ENCODE results near the gene SLC38A3.
"Not testable (repeated sequence)": the region's sequence is repeated elsewhere in the genome, so short reads cannot be mapped to it uniquely, and the experiment has no call there.

The SLC38A3 gene

DNA sequence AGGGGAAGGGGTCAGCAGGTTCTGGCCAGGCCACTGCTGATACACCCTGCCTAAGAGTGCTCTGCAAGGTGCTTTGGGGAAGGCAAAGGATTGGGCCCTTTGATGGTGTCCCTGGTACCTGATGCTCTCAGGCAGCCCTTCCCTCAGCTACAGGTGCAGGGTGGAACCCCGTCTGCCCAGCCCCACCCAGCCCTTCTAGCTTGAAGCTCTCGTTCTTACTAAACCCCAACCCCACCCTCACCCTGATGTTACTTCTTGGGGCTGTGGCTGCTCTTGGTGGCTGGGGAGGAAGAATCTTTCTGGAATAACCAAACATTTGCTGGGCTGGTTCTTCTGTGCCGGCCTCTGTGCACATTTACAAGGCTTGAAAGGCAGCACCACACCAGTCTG lies 37.3 kb downstream of the SLC38A3 start:
- H3K4me3 ChIP-seq (replicated peaks; ENCODE audit: low read depth, low read length), result no peak overlapping the region
- TF ChIP-seq, protein P1, sequence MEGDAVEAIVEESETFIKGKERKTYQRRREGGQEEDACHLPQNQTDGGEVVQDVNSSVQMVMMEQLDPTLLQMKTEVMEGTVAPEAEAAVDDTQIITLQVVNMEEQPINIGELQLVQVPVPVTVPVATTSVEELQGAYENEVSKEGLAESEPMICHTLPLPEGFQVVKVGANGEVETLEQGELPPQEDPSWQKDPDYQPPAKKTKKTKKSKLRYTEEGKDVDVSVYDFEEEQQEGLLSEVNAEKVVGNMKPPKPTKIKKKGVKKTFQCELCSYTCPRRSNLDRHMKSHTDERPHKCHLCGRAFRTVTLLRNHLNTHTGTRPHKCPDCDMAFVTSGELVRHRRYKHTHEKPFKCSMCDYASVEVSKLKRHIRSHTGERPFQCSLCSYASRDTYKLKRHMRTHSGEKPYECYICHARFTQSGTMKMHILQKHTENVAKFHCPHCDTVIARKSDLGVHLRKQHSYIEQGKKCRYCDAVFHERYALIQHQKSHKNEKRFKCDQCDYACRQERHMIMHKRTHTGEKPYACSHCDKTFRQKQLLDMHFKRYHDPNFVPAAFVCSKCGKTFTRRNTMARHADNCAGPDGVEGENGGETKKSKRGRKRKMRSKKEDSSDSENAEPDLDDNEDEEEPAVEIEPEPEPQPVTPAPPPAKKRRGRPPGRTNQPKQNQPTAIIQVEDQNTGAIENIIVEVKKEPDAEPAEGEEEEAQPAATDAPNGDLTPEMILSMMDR (IDR thresholded peaks at IDR 0.05; ENCODE audit: low read length, missing control alignments), result no peak
- no peak for DNase-seq (ENCODE audit: low read depth)

DNA sequence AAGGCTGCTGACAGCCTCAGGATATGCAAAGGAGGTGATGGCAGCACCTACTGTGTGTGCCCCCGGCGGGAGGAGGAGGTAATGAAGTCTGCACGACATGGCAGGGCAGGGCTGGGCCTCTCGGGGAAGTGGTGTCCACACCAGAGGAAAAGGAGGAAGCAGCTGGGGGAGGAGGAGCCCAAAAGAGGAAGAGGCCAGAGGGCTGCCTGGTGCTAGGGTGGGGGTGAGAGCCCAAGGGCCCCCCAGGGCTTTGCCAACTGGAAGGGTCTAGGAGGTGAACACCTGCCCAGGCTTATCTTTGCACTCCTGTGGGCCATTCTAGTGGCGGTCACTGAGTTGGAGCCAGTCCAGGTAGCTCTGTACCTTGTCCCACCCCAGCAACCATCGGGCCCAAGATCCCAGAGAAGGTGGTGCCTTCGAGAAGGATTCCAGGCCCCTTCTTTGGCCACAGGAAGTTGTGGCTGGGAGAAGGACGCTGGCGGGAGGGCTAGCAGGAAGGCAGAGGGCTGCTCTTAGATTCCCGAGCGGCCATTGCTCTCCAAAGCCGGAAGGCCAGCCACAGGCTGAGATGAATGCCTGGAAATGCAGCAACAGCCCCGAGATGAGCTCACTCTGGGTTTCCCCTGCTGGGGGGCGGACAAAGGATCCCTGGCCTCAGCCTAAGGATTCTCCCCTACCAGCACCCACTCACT lies 37.9 kb downstream of the SLC38A3 start:
- no peak overlapping the region for H3K4me3 ChIP-seq (replicated peaks; ENCODE audit: low read depth, low read length)
- TF ChIP-seq, protein P1 (IDR thresholded peaks at IDR 0.05; ENCODE audit: low read length, missing control alignments), result no peak
- DNase-seq (ENCODE audit: low read depth), result peak; percentile 76

DNA sequence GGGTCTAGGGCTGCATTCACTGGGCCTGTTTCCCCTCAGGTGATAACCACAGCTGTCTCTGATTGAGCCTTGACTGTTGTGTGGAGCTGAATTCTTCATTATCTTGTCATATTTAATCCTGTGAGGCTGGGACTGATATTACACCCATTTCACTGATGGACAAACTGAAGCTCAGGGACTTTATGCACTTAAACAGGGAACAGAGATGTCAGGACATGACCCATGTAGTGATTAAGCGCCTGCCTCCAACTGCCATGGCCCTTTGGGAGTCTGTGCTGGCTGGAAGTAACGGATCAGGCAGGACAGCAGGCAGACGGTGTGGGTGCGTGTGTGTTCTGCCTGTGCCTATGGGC lies 38.4 kb downstream of the SLC38A3 start:
- DNase-seq (ENCODE audit: low read depth), result no peak
- TF ChIP-seq, protein P1 (IDR thresholded peaks at IDR 0.05; ENCODE audit: low read length, missing control alignments), result no peak
- H3K4me3 ChIP-seq (replicated peaks; ENCODE audit: low read depth, low read length), result no peak overlapping the region

DNA sequence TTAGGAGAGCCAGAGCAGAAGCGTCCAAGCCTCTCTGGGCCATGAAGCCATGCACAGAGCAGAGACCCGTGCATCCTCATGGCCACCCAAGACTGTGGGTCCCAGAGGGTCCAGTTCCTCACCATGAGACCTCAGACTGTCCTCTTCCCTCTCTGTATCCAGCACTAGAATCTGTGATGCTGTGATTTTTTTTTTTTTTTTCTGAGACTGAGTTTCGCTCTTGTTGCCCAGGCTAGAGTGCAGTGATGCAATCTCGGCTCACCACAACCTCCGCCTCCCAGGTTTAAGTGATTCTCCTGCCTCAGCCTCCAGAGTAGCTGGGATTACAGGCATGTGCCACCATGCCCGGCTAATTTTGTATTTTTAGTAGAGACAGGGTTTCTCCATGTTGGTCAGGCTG lies 39.7 kb downstream of the SLC38A3 start:
- not testable (repeated sequence) for DNase-seq (ENCODE audit: low read depth); H3K4me3 ChIP-seq (replicated peaks; ENCODE audit: low read depth, low read length)

DNA sequence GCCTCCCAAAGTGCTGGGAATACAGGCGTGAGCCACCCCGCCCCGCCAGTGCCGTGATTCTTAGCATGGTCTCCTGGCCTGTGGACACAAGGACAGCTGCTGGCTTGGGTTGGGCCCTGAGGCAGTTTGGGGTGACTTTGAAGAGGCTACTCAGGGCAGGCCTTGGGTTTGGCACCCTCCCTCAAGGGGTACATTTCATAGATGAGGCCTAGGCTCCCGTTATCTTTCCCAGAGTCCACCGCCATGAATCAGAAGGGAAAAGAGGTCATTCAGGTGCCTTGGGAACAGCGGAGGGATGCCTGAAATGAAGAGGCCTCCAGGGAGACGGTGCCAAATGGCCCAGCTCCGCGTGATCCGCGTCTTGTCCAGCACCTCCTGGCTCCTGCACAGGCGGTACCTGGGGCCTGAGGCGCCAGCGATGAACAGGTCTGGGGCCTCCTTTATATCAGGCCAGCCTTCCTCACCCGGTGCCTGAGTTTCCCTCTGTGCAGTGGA lies 40.2 kb downstream of the SLC38A3 start:
- TF ChIP-seq, protein P1 (IDR thresholded peaks at IDR 0.05; ENCODE audit: low read length, missing control alignments), result no peak
- DNase-seq (ENCODE audit: low read depth), result no peak
- peak overlapping the region; percentile 41 for H3K4me3 ChIP-seq (replicated peaks; ENCODE audit: low read depth, low read length)

DNA sequence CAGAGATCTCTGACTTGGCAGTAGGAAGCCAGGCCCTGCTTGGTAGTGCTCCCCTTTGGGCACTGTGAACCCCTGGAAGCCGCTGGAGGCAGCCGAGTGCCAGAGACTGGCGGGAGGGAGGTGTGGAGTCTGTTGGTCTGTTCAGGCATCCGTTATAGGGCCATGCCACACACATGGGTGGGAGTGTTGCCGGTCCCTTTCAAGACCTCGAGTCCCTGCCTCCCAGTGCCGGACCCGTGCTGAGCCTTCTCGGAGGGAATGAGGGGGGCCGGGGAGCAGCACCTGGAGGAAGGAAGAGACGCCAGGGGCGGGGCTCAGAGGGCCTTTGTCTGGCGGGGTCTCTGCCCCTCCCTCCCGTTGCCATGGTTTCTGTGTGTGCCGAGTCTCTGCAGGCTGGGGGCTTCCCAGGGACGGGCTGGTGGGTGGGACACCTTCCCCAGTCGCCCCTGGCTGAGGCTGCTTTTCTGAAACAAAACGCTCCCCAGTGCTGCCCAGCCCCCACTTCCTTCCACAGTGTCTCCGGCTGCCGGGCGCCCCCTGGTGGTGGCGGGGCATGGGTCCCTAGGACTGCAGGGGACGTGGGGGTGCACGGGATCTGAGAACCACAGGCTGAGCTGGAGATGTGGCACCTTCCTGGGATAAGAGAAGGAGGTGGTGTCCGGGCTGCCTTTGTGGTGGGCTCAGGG lies 40.9 kb downstream of the SLC38A3 start:
- peak overlapping the region; percentile 41 for H3K4me3 ChIP-seq (replicated peaks; ENCODE audit: low read depth, low read length)
- DNase-seq (ENCODE audit: low read depth), result peak; percentile 85
- TF ChIP-seq, protein P1 (IDR thresholded peaks at IDR 0.05; ENCODE audit: low read length, missing control alignments), result peak; percentile 89

DNA sequence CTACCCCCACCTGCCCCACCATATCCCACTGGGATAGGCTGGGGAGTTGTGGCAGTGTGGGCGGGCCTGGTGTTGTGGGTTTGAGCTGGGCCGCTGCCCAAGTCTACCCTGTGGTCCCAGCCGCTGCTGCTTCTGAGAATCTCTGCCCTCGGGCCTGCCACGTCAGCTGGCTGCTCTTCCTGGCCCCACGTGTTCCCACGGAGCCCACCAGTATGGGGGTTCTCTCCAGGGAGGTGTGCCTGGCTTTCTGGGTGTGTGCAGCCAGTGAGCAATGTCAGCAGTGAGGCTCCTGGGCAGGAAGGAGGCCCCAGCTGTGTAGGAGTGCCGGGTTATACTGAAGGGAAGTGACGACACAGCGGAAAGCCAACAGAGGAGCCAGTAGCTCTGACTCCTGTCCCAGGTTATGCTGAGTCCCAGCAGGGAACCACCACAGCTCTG lies 41.5 kb downstream of the SLC38A3 start:
- TF ChIP-seq, protein P1 (IDR thresholded peaks at IDR 0.05; ENCODE audit: low read length, missing control alignments), result no peak
- peak overlapping the region; percentile 11 for H3K4me3 ChIP-seq (replicated peaks; ENCODE audit: low read depth, low read length)
- peak; percentile 93 for DNase-seq (ENCODE audit: low read depth)
